Measurements from ENCODE around the gene INPP5A. TPM values are rescaled to one million over a fixed set of nuclear protein-coding genes. Genes with fewer than 3 reads are reported as not detected.

INPP5A gene
- total and polyA plus RNA-seq, 2 of the 13 experiments (the other 11 are each of a cell fraction or from before 2014, with no cell fraction given) = 17.5 to 37.9 TPM

DNA sequence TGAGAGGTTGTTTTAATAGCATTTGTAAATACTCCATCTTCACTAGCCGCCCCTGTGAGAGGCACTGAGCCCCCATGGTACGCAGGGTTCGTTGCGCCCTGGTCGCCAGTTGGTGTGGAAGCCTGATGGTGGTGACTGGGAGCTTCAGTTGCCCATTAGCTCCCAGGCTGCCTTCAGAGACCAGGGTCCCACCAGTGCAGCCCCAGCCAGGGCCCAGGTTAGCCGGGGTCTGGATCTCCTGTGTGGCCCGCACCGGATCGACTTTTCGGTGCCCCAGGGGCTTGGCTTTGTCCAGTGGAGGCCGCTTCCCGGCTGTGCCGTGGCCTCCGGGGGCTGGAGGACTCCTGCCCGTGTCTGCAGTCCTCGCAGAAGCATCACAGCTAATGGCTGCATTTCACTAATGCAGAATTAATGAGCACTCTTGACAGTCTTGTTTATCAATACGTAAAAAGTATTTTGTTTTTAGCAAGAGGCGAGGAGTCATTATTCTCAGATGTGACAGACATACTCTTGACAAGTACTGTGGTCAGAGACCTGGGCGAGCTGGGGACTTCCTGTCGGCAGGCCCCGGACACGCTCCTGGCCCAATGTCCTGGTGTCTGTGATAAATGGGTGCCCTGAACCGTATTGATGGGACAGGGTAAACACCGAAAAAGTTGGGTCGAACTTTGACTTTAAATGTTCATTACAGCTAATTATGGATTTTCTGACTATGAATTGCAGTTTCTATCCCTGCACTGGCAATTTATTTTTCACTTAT, 148.5 kb downstream of the INPP5A start:
- H3K4me2 ChIP-seq (ENCODE audit: low read depth, low read length) = peak overlapping the region; percentile 74
- ChIA-PET POLR2A (no interaction called here), CTCF (ENCODE audit: low intra/inter-chr PET ratio, low total read pairs) (no interaction called here)
- no peak overlapping the region for H2AFZ ChIP-seq (ENCODE audit: low read length)
- peaks cover 0 to 4% of the 10 kb centered on the region in 2 experiments; a peak in 2 of 5 replicates for H3K36me3 ChIP-seq (replicated peaks in 1 of 2; ENCODE audit: control insufficient read depth in 1 of 2, insufficient read depth in 2 of 2, low read length in 2 of 2)
- in situ Hi-C loops (cut with HindIII; ENCODE audit: extremely low pct_ligation_motif_present, low pct_unique_long_range_greater_than_20kb) (no loop called here), intact Hi-C loops (cut with micrococcal nuclease; ENCODE audit: unreplicated experiment) (loop anchor here (1.0 kb wide), 1 partner anchor 32 kb away; no protein-coding TSS in a partner anchor)
- 97% methylated on average over 19 of the region's 25 CpGs for WGBS (ENCODE audit: low lambda C conversion rate)
- H4K20me1 ChIP-seq (ENCODE audit: insufficient read depth, low read length) = no peaks in the 10 kb centered on the region
- DNase-seq (ENCODE audit: low spot score) (no peak), ATAC-seq (no peak), FAIRE-seq (no peak)
- no peaks in the 10 kb centered on the region for H3K9me3 ChIP-seq (ENCODE audit: low read length)
- peak overlapping the region; percentile 24; the same call in 1 of the 2 replicates for H3K9ac ChIP-seq (ENCODE audit: insufficient read depth, low read depth, low read length)
- peaks cover 24% of the 10 kb centered on the region for H3K4me1 ChIP-seq (ENCODE audit: insufficient read depth, low read length)
- no peaks in the 10 kb centered on the region for H3K27me3 ChIP-seq (ENCODE audit: control insufficient read depth in 1 of 2, insufficient read depth in 2 of 2, low read length in 2 of 2)
- BruUV-seq (replicated peaks) = no TSS peak
- peak overlapping the region in 1 of 3 experiments; percentile 69; a peak in 1 of 6 replicates for H3K4me3 ChIP-seq (replicated peaks in 1 of 3; ENCODE audit: insufficient read depth in 1 of 3, low read depth in 2 of 3, low read length in 3 of 3)
- H3K79me2 ChIP-seq (ENCODE audit: insufficient read depth, low read length) = no peaks in the 10 kb centered on the region
- TF ChIP-seq MED8 (CRISPR knock-in tag; IDR thresholded peaks at IDR 0.05; ENCODE audit: insufficient replicate concordance) = no peak
- TF ChIP-seq, protein P1, sequence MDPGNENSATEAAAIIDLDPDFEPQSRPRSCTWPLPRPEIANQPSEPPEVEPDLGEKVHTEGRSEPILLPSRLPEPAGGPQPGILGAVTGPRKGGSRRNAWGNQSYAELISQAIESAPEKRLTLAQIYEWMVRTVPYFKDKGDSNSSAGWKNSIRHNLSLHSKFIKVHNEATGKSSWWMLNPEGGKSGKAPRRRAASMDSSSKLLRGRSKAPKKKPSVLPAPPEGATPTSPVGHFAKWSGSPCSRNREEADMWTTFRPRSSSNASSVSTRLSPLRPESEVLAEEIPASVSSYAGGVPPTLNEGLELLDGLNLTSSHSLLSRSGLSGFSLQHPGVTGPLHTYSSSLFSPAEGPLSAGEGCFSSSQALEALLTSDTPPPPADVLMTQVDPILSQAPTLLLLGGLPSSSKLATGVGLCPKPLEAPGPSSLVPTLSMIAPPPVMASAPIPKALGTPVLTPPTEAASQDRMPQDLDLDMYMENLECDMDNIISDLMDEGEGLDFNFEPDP (CRISPR knock-in tag; conservative IDR thresholded peaks at IDR 0.05) = 0 out of 2 replicates have a peak, but pooled peaks have one; percentile 61
- no peak for TF ChIP-seq RFX5 (IDR thresholded peaks at IDR 0.05; ENCODE audit: low read depth, low read length)
- TF ChIP-seq, protein P2, sequence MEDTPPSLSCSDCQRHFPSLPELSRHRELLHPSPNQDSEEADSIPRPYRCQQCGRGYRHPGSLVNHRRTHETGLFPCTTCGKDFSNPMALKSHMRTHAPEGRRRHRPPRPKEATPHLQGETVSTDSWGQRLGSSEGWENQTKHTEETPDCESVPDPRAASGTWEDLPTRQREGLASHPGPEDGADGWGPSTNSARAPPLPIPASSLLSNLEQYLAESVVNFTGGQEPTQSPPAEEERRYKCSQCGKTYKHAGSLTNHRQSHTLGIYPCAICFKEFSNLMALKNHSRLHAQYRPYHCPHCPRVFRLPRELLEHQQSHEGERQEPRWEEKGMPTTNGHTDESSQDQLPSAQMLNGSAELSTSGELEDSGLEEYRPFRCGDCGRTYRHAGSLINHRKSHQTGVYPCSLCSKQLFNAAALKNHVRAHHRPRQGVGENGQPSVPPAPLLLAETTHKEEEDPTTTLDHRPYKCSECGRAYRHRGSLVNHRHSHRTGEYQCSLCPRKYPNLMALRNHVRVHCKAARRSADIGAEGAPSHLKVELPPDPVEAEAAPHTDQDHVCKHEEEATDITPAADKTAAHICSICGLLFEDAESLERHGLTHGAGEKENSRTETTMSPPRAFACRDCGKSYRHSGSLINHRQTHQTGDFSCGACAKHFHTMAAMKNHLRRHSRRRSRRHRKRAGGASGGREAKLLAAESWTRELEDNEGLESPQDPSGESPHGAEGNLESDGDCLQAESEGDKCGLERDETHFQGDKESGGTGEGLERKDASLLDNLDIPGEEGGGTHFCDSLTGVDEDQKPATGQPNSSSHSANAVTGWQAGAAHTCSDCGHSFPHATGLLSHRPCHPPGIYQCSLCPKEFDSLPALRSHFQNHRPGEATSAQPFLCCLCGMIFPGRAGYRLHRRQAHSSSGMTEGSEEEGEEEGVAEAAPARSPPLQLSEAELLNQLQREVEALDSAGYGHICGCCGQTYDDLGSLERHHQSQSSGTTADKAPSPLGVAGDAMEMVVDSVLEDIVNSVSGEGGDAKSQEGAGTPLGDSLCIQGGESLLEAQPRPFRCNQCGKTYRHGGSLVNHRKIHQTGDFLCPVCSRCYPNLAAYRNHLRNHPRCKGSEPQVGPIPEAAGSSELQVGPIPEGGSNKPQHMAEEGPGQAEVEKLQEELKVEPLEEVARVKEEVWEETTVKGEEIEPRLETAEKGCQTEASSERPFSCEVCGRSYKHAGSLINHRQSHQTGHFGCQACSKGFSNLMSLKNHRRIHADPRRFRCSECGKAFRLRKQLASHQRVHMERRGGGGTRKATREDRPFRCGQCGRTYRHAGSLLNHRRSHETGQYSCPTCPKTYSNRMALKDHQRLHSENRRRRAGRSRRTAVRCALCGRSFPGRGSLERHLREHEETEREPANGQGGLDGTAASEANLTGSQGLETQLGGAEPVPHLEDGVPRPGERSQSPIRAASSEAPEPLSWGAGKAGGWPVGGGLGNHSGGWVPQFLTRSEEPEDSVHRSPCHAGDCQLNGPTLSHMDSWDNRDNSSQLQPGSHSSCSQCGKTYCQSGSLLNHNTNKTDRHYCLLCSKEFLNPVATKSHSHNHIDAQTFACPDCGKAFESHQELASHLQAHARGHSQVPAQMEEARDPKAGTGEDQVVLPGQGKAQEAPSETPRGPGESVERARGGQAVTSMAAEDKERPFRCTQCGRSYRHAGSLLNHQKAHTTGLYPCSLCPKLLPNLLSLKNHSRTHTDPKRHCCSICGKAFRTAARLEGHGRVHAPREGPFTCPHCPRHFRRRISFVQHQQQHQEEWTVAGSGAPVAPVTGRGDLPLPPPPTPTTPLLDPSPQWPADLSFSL (CRISPR knock-in tag; IDR thresholded peaks at IDR 0.05) = no peak
- TF ChIP-seq U2AF2 (IDR thresholded peaks at IDR 0.05; ENCODE audit: low read depth, low read length) = no peak
- TF ChIP-seq ZNF232 (CRISPR knock-in tag; IDR thresholded peaks at IDR 0.05; ENCODE audit: borderline replicate concordance) = no peak
- TF ChIP-seq, protein P3, sequence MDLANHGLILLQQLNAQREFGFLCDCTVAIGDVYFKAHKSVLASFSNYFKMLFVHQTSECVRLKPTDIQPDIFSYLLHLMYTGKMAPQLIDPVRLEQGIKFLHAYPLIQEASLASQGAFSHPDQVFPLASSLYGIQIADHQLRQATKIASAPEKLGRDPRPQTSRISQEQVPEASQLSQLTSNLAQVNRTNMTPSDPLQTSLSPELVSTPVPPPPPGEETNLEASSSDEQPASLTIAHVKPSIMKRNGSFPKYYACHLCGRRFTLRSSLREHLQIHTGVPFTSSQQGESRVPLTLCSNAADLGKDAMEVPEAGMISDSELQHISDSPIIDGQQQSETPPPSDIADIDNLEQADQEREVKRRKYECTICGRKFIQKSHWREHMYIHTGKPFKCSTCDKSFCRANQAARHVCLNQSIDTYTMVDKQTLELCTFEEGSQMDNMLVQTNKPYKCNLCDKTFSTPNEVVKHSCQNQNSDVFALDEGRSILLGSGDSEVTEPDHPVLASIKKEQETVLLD (CRISPR knock-in tag; IDR thresholded peaks at IDR 0.05; ENCODE audit: low read depth) = no peak
- TF ChIP-seq, protein P4, sequence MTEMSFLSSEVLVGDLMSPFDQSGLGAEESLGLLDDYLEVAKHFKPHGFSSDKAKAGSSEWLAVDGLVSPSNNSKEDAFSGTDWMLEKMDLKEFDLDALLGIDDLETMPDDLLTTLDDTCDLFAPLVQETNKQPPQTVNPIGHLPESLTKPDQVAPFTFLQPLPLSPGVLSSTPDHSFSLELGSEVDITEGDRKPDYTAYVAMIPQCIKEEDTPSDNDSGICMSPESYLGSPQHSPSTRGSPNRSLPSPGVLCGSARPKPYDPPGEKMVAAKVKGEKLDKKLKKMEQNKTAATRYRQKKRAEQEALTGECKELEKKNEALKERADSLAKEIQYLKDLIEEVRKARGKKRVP (CRISPR knock-in tag; IDR thresholded peaks at IDR 0.05) = no peak
- H3K27ac ChIP-seq (ENCODE audit: extremely low read length, insufficient read depth, low read length) = peak overlapping the region; percentile 77

Data from HepG2 (cell line).